ENCODE results near the gene PATL1.

DNA sequence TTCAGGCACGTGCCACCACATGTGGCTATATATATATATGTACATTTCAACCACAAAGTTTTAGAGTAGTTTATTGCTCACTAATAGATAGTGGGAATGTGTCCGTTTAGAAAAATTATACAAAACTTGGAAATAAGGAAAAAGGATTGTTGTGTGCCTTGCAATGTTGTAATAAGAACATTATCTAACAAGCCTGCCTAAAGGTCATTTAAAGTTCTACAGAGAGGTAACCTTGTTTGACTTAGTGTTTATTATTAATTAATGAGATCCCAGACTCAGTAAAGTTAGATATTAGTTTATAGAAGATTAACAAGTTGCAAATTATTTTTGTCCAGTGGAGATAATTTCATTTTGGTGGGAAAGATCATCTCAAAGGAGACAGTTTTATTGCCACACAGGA, 5.5 kb upstream of the PATL1 start:
- TF ChIP-seq POLR2AphosphoS5 (IDR thresholded peaks at IDR 0.05; ENCODE audit: low read depth) (no peak), CTCF (IDR thresholded peaks at IDR 0.05; ENCODE audit: insufficient read depth, low read length) (no peak), SPI1 (IDR thresholded peaks at IDR 0.05; ENCODE audit: borderline replicate concordance, low read depth) (no peak), GABPA (IDR thresholded peaks at IDR 0.05; ENCODE audit: low read depth) (no peak)
- TF ChIP-seq, protein P1, sequence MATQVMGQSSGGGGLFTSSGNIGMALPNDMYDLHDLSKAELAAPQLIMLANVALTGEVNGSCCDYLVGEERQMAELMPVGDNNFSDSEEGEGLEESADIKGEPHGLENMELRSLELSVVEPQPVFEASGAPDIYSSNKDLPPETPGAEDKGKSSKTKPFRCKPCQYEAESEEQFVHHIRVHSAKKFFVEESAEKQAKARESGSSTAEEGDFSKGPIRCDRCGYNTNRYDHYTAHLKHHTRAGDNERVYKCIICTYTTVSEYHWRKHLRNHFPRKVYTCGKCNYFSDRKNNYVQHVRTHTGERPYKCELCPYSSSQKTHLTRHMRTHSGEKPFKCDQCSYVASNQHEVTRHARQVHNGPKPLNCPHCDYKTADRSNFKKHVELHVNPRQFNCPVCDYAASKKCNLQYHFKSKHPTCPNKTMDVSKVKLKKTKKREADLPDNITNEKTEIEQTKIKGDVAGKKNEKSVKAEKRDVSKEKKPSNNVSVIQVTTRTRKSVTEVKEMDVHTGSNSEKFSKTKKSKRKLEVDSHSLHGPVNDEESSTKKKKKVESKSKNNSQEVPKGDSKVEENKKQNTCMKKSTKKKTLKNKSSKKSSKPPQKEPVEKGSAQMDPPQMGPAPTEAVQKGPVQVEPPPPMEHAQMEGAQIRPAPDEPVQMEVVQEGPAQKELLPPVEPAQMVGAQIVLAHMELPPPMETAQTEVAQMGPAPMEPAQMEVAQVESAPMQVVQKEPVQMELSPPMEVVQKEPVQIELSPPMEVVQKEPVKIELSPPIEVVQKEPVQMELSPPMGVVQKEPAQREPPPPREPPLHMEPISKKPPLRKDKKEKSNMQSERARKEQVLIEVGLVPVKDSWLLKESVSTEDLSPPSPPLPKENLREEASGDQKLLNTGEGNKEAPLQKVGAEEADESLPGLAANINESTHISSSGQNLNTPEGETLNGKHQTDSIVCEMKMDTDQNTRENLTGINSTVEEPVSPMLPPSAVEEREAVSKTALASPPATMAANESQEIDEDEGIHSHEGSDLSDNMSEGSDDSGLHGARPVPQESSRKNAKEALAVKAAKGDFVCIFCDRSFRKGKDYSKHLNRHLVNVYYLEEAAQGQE (IDR thresholded peaks at IDR 0.05; ENCODE audit: insufficient replicate concordance, low read depth) = no peak

Measured in HL-60 (cell line).